Measurements from ENCODE around the gene SLC17A1. TPM values are rescaled to one million over a fixed set of nuclear protein-coding genes. Genes with fewer than 3 reads are reported as not detected.
A peak's percentile ranks its signal among the peaks of the same experiment; 100 is the strongest.

Gene SLC17A1
- total RNA-seq, 3 donors from 2014 or later, result not detected

DNA sequence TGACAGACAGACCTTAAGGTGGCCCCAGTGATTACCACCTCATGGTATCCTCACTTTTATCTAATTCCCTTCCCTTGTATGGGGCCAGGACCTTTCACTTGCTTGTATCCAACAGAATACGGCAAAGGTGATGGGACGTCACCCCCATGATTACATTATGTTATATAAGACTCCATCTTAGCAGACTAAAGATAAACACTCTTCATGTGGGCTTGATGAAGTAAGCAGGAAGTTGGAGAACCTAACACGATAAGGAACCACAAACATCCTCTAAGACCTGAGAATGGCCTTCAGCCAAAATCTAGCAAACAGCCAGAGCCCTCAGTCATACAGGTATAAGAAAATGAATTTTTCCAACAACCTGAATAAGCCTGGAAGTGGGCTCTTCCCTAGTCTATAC, 34.2 kb upstream of the SLC17A1 start:
- no peak overlapping the region for H3K4me3 ChIP-seq
- H3K4me1 ChIP-seq (ENCODE audit: low read depth), result no peaks in the 10 kb centered on the region
- no peaks in the 10 kb centered on the region for H3K9me3 ChIP-seq
- intact Hi-C loops (cut with DNase I, micrococcal nuclease), result no loop called here
- no peaks in the 10 kb centered on the region for H3K36me3 ChIP-seq (ENCODE audit: low read depth)
- DNase-seq, result peak in 1 of 3 donors; percentile 3
- TF ChIP-seq, protein P1, sequence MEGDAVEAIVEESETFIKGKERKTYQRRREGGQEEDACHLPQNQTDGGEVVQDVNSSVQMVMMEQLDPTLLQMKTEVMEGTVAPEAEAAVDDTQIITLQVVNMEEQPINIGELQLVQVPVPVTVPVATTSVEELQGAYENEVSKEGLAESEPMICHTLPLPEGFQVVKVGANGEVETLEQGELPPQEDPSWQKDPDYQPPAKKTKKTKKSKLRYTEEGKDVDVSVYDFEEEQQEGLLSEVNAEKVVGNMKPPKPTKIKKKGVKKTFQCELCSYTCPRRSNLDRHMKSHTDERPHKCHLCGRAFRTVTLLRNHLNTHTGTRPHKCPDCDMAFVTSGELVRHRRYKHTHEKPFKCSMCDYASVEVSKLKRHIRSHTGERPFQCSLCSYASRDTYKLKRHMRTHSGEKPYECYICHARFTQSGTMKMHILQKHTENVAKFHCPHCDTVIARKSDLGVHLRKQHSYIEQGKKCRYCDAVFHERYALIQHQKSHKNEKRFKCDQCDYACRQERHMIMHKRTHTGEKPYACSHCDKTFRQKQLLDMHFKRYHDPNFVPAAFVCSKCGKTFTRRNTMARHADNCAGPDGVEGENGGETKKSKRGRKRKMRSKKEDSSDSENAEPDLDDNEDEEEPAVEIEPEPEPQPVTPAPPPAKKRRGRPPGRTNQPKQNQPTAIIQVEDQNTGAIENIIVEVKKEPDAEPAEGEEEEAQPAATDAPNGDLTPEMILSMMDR (IDR thresholded peaks at IDR 0.05), result no peak
- peak; percentile 52 for ATAC-seq

DNA sequence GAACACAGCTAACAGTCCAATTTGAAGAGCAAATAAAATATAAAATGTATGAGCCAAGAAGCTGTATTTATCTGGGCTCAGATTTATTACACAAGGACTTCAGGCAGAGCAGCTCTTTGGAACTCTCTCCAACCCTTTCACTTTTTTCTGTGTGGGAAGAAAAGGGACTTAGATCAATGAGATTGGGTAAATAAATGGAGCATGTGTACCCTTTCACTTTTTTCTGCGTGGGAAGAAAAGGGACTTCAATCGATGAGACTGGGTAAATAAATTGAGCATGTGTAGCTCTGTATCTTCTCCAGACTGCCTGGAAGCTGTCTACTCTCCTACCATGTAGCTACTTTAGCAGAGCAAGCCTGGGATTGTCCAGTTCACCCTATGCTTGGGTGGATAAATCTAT, 31.5 kb upstream of the SLC17A1 start:
- H3K9me3 ChIP-seq, result no peaks in the 10 kb centered on the region
- no peak for ATAC-seq
- H3K4me1 ChIP-seq (ENCODE audit: low read depth), result no peaks in the 10 kb centered on the region
- no peak overlapping the region for H3K4me3 ChIP-seq
- TF ChIP-seq, protein P1 (IDR thresholded peaks at IDR 0.05), result no peak
- DNase-seq, result no peak
- no peaks in the 10 kb centered on the region for H3K36me3 ChIP-seq (ENCODE audit: low read depth)
- intact Hi-C loops (cut with DNase I, micrococcal nuclease), result no loop called here

DNA sequence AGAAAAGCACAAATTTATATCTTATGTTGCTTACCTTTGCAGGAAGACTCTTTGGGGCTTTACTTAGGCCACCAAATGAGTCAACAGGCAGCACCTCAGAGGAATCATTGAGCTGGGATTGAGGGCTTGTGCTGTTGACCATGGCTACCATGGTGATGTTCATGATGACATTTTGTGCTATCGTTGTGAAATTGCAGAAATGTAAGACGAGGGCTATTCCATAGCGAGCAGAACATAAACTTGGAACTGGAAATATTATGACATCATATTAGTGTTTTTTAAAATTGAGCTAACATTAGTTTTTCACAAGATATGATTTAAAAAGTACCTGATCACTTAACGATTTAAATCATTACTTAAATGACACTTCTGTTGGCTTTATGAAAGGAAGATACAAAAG, 30.3 kb upstream of the SLC17A1 start:
- H3K4me3 ChIP-seq, result no peak overlapping the region
- DNase-seq (no peak), ATAC-seq (no peak)
- intact Hi-C loops (cut with DNase I, micrococcal nuclease), result no loop called here
- no peaks in the 10 kb centered on the region for H3K36me3 ChIP-seq (ENCODE audit: low read depth)
- H3K4me1 ChIP-seq (ENCODE audit: low read depth), result no peaks in the 10 kb centered on the region
- TF ChIP-seq, protein P1 (IDR thresholded peaks at IDR 0.05), result no peak
- H3K9me3 ChIP-seq, result no peaks in the 10 kb centered on the region

DNA sequence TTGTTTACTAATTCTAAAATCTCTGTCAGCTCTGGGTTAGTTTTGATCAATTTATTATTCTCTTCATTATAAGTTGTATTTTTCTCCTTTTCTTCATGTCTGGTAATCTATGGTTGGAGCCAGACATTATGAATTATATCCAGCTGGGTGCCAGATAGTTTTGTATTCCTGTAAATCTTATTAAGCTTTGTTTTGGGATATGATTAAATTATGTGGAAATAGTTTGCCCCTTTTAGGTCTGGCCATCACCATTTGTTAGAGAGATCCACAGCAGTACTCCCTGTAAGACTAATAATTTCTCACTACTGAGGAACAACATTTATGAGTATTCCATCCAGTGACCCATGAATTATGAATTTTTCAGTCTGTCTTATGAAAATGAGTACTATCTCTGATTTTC, 20.9 kb upstream of the SLC17A1 start:
- Histone ChIP-seq H3K9me3 (no peaks in the 10 kb centered on the region), H3K4me3 (no peak overlapping the region), H3K36me3 (ENCODE audit: low read depth) (no peaks in the 10 kb centered on the region), H3K4me1 (ENCODE audit: low read depth) (no peaks in the 10 kb centered on the region)
- ATAC-seq (no peak), DNase-seq (no peak)
- intact Hi-C loops (cut with DNase I, micrococcal nuclease), result no loop called here
- TF ChIP-seq, protein P1 (IDR thresholded peaks at IDR 0.05), result no peak

DNA sequence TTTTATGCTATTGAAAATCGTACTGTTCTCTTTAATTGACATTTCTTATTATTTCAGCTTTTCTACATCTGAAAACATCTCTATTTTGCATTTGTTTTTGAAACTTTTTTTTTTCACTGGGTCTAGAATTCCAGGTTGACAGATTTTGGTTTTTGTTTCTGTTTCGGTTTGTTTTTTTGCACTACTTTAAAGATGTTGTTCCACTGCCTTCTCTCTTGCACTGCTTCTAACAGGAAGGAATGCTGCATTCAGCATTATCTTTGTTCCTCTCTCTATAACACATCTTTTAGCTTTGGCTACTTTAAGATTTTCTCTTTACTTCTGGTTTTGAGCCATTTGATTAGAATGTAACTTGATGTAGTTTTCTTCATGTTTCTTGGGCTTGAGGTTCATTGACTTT, 20.1 kb upstream of the SLC17A1 start:
- ATAC-seq, result no peak
- TF ChIP-seq, protein P1 (IDR thresholded peaks at IDR 0.05), result no peak
- DNase-seq, result no peak
- intact Hi-C loops (cut with DNase I, micrococcal nuclease), result no loop called here
- no peaks in the 10 kb centered on the region for H3K9me3 ChIP-seq
- no peaks in the 10 kb centered on the region for H3K4me1 ChIP-seq (ENCODE audit: low read depth)
- H3K4me3 ChIP-seq, result no peak overlapping the region
- H3K36me3 ChIP-seq (ENCODE audit: low read depth), result no peaks in the 10 kb centered on the region

DNA sequence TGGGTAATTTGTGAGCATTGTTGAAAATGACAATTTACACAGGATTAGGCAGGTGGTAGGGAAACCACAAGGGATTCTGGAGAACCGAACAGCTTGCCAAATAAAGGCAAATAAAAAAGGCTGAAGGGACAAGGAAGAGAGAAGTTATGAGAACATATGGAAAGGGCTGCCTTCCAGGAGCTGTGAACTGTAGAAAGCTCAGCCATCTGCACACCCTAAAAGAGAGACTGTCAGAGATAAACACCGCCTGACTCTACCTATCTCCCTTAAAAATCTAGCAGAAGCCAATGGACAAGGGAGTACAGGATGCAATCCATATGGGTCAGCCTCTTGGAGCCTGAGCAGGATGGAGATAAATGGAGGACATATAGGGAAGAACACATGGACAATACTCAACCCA, 12.7 kb upstream of the SLC17A1 start:
- Histone ChIP-seq H3K36me3 (ENCODE audit: low read depth) (no peaks in the 10 kb centered on the region), H3K9me3 (no peaks in the 10 kb centered on the region), H3K4me3 (no peak overlapping the region), H3K4me1 (ENCODE audit: low read depth) (no peaks in the 10 kb centered on the region)
- TF ChIP-seq, protein P1 (IDR thresholded peaks at IDR 0.05), result no peak
- ATAC-seq, result no peak
- intact Hi-C loops (cut with DNase I, micrococcal nuclease), result no loop called here
- no peak for DNase-seq
